ENCODE results near the gene HNF1A.

HNF1A gene

DNA sequence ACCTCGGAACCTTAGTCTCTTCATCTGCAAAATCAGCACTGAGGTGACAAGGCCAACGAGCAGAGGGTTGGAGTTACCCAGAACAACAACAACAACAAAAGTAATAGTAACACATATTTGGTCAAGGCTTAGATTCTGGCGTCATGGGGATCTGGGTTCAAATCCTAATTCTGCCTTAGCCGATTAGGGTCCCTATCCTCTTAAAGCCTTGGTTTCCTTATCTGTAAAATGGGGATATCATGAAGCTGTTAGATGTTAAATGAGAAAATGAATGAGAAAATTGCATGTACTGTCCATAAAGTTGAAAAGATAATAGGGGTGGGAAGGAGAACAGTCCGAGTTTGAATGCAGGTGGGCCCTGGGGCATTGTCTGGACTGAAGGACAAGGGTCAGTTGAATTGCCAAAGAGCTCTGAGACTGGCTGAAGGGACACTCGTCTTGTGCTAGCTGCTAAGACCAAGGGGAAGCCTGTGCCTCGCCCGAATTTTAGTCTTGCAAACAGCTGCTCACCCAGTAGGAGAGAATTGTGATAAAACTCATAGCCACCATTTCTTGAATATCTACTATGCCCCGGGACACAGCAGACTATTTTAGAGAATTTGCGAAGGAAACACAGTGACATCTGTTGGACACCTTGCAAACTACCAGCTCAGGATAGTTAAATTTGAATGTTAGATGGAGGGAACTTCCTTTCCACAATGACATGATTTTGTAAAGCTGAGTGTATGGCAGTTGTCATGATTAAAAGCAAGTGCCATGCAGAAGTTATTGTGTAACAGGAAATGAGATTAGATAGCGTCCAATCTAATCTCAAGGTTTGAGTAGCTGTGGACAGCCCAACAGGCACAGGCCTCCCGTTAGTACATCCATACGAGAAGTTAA lies 6.8 kb upstream of the HNF1A start:
- DNase-seq (ENCODE audit: extremely low read depth, low read depth): peak; percentile 24
- TF ChIP-seq, protein P1, sequence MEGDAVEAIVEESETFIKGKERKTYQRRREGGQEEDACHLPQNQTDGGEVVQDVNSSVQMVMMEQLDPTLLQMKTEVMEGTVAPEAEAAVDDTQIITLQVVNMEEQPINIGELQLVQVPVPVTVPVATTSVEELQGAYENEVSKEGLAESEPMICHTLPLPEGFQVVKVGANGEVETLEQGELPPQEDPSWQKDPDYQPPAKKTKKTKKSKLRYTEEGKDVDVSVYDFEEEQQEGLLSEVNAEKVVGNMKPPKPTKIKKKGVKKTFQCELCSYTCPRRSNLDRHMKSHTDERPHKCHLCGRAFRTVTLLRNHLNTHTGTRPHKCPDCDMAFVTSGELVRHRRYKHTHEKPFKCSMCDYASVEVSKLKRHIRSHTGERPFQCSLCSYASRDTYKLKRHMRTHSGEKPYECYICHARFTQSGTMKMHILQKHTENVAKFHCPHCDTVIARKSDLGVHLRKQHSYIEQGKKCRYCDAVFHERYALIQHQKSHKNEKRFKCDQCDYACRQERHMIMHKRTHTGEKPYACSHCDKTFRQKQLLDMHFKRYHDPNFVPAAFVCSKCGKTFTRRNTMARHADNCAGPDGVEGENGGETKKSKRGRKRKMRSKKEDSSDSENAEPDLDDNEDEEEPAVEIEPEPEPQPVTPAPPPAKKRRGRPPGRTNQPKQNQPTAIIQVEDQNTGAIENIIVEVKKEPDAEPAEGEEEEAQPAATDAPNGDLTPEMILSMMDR (IDR thresholded peaks at IDR 0.05; ENCODE audit: low read depth, low read length): peak; percentile 82

DNA sequence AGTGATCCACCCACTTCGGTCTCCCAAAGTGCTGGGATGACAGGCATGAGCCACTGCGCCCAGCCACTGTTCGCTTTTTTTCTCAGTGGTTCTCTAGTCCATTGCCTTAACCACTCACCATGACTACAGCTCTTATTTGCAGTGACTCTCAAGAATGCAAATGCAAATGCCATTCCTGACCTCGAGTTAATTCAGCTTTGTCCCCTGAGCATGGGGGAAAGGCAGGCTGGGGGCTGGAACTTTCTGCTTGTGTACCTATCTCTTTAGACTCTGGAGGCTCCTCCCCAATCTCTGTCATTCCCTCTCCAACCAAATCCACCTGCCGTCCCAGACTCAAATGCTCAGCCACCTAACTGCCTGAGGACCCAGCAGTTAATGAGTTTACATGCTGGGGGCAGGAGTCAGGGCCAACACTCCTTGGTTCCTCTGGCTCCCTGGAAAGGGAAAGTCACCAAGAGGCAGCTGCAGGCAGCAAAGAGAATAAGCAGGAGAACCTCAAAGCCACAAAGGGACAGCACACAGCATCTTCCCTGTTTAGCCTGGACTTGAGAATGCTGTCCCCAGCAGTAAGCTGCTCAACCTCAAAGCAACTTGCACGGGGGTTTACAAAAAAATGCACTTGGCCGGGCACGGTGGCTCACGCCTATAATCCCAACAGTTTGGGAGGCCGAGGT lies 5.3 kb upstream of the HNF1A start:
- no peak for DNase-seq (ENCODE audit: extremely low read depth, low read depth)
- TF ChIP-seq, protein P1 (IDR thresholded peaks at IDR 0.05; ENCODE audit: low read depth, low read length): no peak

DNA sequence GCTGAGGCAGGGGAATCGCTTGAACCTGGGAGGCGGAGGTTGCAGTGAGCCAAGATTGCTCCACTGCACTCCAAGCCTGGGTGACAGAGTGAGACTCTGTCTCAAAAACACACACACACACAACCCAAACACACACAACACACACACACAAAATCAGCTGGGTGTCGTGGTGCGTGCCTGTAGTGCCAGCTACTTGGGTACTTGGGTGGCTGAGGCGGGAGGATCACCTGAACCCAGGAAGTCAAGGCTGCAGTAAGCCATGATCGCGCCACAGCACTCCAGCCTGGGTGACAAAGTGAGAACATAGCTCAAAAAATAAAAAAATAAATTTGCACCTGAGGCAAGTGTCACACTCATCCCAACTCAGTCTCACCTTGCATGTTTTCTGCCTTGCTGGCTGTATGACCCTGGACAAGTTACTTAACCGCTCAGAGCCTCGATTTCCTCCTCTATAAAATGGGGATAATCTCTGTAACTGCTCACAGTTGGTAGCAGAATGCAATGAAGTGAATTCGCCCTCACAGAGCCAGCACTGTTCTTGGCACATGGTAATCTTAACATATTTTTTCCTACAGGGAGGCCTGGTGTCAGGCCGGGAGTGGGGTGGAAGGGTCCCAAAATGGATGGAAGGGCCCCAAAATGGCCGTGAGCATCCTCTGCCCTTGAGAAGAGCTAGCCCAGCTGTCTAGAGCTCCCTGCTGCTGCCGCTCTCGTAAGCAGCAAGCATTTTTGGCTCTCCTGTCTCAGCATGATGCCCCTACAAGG lies 630 bp upstream of the HNF1A start:
- no peak for DNase-seq (ENCODE audit: extremely low read depth, low read depth)
- TF ChIP-seq, protein P1 (IDR thresholded peaks at IDR 0.05; ENCODE audit: low read depth, low read length): no peak

DNA sequence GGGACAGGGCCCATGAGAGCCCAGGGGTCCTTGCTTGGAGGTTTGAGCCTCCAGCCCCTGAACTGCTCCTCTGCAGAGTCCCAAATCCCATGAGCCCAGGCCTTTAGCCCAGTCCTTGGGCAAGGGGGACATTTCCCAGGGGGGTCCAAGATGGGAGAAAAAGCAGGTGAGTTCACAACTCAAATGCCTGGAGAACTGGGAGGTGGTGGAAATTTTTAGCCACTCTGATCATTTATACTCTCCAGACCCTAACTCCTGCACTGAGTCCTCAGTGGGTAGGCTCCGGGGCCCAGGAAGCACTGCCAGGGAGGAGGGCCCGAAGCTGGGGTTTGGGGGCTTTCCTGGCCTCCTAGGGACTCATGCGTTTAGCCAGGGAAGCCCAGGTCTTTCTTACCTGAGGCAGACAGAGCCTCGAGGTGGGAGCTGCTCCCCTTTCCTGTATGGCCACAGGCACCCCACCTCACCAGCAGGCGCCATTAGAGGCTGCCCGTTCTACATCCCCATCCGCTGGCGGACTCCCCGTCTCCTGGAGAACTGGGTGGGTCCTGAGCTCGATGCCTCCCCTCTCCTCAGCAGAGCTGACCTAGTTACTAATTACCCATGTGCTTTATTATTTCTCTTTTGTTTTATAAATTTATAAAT lies 998 bp downstream of the HNF1A start:
- no peak for DNase-seq (ENCODE audit: extremely low read depth, low read depth)
- TF ChIP-seq, protein P1 (IDR thresholded peaks at IDR 0.05; ENCODE audit: low read depth, low read length): no peak

DNA sequence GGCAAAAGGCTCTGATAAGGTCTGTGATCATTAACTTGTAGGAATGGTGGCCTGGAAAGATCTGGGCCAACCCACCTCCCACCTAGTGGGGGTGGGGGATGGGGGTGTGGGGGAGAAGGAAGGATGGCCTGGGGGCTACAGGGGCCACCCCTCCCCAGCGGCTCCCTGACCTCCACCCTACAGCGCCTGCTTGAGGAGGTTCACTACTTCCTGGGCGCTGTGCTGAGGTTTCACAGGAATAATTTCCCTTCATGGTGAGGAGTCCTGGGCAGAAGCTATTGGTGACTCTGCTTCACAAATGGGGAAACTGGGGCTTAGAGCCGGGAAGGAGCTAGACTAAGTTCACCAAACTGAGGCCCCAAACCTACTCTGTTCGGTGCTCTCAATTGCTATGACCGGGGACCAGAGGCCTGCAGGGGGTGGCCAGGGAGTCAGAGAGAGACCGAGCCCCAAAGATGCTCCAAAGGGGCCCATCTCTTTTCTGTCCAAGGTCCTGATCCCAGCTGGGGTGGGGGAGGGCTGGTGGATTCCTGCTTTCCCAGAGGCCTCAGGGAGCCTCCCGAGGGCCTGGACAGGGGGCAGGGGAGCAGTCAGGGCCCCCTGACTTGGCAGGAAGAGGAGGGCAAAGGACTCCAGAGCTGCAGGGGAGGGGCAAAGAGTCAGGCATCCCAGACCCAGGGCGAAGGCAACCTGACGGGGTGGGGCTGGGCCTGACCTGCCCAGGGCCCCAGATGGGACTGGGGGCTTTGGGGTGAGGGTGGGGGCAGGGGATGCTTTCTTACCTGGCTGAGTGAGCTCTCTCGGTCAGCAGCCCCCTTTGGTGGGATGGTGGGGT lies 1.7 kb downstream of the HNF1A start:
- TF ChIP-seq, protein P1 (IDR thresholded peaks at IDR 0.05; ENCODE audit: low read depth, low read length): no peak
- DNase-seq (ENCODE audit: extremely low read depth, low read depth): no peak

DNA sequence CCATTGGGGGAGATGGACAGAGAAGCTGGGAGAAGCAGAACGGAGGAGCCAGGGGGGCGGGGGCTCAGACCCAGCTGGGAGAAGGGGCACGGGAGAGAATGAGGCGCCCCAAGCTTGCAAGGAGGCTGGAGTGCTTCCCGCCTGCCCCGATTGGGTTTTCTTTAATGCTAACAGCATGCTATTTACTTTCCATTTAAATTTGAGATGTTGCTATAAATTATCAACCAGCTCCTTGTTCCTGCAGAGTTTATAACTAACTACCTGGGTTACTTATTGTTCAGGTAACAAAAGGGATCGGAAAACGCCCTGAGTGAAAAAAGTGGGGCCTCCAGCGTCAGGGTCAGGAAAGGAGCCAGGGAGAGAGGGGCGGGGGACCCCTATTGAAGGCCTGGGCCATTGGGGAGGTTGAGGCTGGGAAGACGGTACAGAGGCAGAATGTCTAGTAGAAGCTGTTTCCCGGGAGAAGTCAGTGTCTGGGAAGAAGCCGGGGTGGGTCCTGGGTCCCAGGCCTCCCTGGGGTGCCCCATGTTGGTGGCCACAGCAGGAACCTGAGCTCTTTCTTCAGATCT lies 2.5 kb downstream of the HNF1A start:
- TF ChIP-seq, protein P1 (IDR thresholded peaks at IDR 0.05; ENCODE audit: low read depth, low read length): no peak
- no peak for DNase-seq (ENCODE audit: extremely low read depth, low read depth)

Measured in AG09319 (cell line).